ENCODE data around the gene ECD. TPM values are rescaled to one million over a fixed set of nuclear protein-coding genes. Genes with fewer than 3 reads are reported as not detected.
"Not testable (repeated sequence)": the region's sequence is repeated elsewhere in the genome, so short reads cannot be mapped to it uniquely, and the experiment has no call there.

ECD gene
- total RNA-seq, 1 donor from 2014 or later: 17.0 TPM

DNA sequence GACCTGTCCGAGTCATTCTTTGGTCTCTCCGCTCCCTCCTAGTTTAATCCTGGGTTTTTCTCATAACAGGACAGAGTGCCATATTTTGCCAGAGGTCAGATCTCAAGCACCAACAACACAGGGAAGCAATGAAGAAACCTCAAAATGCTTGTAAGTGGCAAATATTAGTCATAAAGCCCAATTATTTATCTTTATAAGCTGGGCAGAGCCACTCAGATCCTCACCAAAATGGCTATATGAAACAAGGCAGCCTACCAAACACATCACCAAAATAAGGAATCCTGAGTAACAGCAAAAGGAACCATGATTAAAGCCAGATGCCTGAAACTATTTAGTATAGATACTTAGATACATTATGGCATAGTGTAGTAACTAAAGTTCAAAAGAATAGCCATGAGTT, 4.7 kb downstream of the ECD start:
- intact Hi-C loops (cut with DNase I): no loop called here
- DNase-seq (ENCODE audit: low spot score): no peak

DNA sequence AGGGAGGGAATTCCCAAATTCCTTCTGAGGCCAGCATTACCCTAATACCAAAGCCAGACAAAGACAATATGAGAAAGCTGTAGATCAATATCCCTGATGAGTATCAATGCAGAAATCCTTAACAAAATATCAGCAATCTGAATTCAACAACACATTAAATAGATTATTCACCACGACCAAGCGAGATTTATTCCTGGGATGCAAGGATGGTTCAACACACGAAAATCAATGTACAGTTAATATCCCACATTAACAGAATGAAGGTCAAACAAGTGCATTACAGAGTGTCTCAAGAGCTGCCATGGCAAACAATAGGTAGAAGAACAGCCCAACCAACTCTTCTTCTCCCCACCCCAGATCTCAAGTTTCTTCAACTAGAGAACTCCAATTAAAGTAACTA, 6.1 kb downstream of the ECD start:
- intact Hi-C loops (cut with DNase I): no loop called here
- DNase-seq (ENCODE audit: low spot score): no peak

DNA sequence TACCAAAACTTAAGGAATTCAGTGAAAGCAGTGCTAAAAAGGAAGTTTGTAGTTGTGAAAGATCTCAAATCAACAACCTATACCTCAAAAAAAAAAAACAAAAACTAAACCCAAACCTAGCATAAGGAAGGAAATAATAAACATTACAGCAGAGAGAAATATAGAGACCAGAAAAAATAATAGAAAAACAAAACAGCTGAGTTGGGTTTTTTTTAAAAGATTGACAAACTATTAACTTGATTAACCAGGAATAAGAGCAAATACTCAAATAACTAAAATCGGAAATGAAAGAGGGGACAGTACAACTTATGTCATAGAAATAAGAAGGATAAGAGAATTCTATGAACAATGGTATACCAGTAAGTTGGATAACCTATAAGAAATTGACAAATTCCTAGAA, 6.7 kb downstream of the ECD start:
- no peak for DNase-seq (ENCODE audit: low spot score)
- intact Hi-C loops (cut with DNase I): no loop called here

DNA sequence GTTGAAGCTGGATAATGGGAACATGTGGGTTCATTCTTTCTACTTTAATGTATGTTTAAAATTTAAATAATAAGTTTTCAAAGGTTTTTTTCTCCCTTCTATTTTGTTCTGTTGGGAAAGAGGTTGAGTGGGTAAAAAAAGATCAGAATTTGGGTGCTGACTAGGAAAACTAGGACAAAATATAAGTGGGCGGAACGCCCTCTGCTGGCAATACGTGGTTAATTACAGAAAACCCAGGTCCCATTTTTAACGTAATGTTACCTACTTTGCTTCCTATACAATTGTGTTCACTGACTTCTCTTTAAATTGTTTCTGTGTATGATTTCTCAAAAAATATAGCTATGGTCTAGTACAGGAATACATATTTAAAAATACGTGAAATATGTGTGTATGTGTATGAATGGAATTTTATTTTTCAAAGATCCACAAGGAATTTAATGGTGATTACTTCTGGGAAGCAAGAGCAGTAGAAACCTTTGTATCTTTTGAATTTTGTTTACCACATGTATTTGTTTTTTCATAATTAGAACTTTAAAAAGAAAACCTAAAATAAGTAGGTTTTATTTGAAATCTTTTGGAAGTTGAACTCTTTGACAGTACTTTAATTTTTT, 8.7 kb downstream of the ECD start:
- no peak for DNase-seq (ENCODE audit: low spot score)
- intact Hi-C loops (cut with DNase I): loop anchor here (10.0 kb wide), 1 partner anchor 794 kb away; no protein-coding TSS in a partner anchor

DNA sequence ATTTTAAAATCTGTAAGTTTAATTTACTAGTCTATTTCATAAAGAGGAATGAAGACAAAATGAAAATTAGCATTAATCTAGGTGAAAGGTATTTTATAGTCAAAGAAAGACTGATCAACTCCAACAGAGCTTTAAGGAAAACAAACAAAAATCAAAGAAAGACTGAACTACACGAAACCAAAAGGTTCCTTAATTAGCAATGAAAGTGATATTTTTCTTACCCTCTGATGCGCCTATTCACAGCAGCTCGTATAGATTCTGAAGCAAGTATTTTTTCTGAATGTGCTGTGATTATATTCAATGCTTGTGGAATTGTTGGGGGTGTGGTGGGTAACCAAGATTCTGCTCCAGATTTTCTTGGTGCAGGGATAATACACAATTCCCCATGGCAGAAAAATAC, 11.8 kb downstream of the ECD start:
- DNase-seq (ENCODE audit: low spot score): no peak
- intact Hi-C loops (cut with DNase I): loop anchor here (10.0 kb wide), 1 partner anchor 791 kb away; no protein-coding TSS in a partner anchor

DNA sequence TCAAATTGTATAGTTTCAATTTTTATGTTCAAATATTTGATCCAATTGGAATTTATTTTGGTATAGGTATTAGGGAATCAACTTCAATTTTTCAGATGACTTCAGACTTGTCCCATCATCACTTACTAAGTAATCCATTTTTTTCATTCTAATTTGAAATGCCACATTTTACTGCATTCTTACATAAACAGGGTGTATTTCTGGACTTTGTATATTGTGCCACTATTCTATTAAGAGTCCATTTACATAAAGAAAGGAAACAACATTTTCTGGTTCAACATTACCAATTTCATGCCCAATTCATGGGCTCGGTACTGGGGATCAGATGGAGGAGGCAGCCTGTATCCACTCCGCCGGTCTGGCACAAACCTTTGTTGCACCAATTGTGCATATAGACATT, 15.8 kb downstream of the ECD start:
- intact Hi-C loops (cut with DNase I): loop anchor here (10.0 kb wide), 1 partner anchor 787 kb away; no protein-coding TSS in a partner anchor
- no peak for DNase-seq (ENCODE audit: low spot score)

DNA sequence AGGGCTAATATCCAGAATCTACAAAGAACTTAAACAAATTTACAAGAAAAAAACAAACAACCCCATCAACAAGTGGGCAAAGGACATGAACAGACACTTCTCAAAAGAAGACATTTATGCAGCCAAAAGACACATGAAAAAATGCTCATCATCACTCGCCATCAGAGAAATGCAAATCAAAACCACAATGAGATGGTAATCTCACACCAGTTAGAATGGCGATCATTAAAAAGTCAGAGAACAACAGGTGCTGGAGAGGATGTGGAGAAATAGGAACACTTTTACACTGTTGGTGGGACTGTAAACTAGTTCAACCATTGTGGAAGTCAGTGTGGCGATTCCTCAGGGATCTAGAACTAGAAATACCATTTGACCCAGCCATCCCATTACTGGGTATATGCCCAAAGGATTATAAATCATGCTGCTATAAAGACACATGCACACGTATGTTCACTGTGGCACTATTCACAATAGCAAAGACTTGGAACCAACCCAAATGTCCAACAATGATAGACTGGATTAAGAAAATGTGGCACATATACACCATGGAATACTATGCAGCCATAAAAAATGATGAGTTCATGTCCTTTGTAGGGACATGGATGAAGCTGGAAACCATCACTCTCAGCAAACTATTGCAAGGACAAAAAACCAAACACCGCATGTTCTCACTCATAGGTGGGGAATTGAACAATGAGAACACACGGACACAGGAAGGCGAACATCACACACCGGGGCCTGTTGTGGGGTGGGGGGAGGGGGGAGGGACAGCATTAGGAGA, 17.0 kb downstream of the ECD start:
- intact Hi-C loops (cut with DNase I): loop anchor here (10.0 kb wide), 1 partner anchor 786 kb away; no protein-coding TSS in a partner anchor
- not testable (repeated sequence) for DNase-seq (ENCODE audit: low spot score)

DNA sequence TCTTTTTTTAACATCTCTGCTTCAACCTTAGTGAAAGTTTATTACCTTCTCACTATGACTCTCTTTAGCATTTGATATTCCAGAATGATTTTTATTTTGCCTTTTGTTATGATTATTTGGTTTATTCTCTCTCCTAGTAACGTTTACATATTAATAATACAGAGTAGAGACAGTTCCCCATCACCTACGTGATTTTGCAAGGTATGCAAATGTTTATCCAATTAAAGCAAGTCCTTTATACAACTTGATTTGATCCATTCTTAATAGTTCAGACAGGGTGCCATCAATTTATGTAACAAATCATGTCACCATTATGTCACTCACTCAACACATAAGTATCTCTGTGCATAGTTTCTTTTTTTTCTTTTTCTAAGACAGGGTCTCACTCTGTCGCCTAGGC, 26.2 kb downstream of the ECD start:
- DNase-seq (ENCODE audit: low spot score): no peak
- intact Hi-C loops (cut with DNase I): no loop called here

DNA sequence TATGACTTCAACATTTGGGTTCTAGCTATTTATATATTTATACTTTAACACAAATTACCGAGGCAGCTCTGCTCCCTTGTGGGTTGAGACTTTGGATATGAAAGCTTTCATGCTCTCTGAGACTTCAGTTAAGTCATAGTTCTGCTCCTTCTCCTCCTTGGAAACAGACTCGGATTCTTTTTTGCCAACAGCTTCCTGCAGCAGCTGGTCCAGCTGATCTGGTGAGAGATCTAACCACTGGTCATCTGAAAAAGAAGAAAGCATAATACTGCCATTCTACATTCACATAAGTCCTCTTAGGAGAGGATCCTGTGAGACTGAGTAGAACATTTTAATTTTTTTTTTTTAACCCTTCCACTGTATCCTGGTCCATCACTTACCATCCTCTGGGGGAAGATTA, 28.6 kb downstream of the ECD start:
- DNase-seq (ENCODE audit: low spot score): no peak
- intact Hi-C loops (cut with DNase I): no loop called here

DNA sequence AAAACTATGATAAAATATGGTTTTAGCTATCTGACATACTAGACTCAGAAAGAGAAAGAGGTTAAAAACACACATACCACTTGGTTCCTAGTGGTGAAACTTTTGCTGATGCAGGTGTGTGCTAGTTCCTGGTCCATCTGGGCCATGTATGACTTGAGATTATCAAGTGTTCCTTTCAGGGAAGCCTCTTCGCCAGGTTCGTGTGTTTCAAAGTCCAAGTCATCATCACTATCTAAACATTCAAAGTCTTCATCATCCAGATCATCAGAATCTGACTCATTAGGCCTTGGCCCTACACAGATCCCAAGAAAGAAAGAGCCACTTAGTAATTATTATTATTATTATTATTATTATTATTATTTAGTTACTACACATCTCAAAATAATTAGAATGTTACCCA, 31.2 kb downstream of the ECD start:
- DNase-seq (ENCODE audit: low spot score): no peak
- intact Hi-C loops (cut with DNase I): no loop called here

DNA sequence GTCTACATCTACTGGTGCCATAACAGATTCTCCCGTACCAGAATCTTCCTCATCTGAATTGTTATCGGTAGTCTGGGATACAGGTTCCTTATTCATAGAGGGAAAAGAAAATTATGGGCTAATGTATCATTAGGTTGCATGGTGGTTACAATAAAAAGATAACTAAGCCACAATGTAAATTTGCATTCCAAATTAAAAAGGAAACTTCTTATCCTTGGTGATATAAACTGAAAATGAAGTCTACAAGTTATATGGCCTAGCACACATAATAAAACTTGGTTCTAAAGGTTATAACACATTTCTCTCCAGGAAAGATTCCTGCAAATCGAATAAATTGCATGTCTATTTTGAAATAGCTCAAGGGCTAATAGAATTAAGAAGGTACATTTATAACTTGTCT, 33.1 kb downstream of the ECD start:
- no peak for DNase-seq (ENCODE audit: low spot score)
- intact Hi-C loops (cut with DNase I): no loop called here

DNA sequence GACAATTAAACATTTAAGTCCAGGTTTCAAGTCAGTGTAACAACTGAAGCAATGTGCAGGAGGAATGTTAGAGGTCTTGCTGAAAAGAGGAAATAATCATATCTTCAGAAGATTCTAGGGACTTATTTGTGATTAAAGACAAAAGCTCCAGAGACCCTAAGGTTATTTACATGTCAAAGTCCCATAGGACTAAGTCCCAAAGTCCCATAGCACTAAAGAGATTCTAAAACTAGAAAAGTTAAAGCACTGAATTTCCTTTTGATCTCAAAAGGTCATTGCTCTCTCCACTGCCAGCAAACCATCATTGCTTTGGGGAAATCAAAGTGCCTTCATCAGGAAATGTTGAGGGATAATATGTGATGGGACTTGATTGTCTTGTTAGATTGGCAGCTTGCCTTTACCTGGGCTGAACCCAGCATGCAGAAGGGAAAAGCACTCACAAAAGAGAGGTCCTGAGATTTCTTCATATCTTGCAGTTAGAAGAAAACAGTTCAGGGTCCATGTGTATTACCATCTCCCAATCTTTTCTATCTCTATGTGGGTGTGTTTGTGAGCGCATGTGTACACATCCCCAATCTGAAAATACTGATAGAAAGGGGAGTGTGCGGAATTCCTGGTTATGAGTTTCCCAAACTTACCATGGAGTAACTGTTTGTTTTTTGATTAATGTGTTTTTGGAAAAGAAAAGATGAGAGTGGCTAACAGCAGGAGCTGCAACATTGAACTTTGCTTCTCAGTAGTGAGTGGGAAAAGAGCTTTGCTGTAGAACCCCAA, 35.7 kb downstream of the ECD start:
- intact Hi-C loops (cut with DNase I): no loop called here
- no peak for DNase-seq (ENCODE audit: low spot score)

DNA sequence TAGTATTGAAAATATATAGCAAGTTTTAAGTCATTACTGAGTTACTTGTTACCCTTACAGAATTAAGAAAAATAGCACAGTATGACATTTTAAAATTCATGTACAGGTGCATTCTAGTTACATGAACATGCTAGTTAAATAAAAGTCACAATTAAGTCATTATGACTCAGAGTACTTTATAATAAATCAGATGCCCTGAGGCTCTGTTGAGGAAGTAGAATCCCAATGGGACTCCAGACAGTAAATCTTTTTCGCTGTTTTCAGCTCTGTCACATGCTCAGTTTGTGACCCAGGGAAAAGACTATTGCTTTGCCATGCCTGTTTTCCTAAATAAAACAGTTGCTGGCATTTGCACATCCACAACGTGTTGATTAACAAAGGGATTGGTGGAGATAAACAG, 36.5 kb downstream of the ECD start:
- intact Hi-C loops (cut with DNase I): no loop called here
- DNase-seq (ENCODE audit: low spot score): no peak

DNA sequence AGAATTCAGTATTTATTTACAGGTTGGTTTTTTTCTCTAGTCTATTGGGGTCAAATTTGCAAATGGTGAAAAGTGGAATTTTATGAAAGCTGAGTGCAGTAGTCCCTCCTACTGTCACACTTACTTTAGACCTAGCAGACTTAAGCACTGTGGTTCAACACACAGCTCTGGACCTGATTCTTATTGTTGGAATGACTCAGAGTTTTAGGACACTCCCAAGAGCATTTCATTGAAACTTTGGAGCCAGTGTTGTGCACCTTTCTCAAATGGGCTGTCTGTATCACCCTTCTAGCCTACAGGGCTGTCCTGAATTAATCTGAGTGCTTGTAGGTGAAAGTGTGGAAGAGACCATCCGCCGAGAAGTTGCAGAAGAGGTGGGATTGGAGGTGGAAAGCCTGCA, 41.5 kb downstream of the ECD start:
- intact Hi-C loops (cut with DNase I): no loop called here
- no peak for DNase-seq (ENCODE audit: low spot score)

DNA sequence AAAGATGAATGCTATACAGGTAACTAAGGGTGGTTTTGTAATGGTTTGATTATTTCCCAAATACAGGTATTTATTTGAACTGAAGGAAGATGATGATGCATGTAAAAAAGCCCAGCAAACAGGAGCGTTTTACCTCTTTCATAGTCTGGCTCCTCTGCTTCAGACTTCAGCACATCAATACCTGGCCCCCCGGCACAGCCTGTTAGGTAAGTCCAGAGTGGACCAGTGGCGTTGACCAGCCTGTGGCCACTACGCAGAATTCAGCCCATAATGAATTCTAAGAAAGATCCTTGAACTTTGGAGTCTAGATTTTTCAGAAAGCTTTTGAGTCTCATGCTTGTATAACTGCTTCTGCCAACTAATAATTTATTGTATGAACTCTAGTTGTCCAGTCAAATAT, 47.9 kb downstream of the ECD start:
- intact Hi-C loops (cut with DNase I): no loop called here
- DNase-seq (ENCODE audit: low spot score): no peak

DNA sequence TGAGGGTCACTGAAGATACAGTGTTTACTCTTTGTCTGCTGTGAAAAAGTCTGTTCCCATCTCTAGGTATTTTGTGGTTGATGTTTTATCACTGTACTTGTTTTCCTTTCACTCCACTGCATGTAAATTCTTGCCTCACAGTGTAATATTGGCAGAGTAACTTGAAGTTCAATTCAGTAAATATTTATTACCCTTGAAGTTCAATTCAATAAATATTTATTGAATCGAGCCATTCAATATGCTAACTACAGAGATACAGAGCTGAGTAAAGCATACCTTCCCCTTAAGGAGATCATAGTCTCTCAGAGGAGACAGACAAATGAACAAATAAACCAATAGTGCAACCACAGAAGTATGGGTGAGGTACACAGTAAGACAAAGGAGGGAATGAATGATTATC, 48.4 kb downstream of the ECD start:
- intact Hi-C loops (cut with DNase I): no loop called here
- no peak for DNase-seq (ENCODE audit: low spot score)

DNA sequence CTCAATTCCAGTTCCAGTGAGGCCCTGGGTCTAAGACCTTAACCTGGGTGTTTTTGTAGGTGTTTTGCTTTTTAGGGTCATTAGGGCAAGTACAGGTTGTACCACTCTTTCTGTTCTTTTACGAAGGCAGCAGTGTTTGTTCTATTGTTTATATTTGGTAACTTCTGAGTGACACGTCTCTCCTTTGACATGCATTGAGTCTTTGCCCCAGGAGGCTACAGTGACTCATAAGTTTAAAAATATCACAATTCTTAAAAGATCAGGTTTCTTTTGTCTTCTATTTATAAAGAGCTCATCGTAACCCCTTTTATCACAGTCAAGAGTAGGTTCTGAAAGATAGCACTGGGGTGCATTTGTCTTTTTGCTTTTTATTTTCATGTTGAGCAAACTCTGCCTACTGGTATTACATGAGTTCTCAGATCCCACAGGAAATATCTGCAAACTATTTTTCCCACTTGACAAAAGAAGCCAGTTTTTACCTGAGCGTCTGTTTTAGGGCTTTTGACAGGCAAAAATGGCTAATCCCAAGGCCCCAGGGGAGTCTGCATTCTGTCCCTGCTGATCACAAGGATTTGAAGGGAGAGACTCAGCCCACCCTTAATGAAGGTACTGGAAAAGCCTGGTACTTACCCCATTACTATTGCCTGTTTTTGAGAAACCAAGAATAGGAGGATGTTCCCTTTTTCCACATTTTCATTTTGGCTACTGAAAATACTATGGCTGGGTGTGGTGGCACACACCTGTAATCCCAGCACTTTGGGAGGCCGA, 49.6 kb downstream of the ECD start:
- intact Hi-C loops (cut with DNase I): no loop called here
- no peak for DNase-seq (ENCODE audit: low spot score)

DNA sequence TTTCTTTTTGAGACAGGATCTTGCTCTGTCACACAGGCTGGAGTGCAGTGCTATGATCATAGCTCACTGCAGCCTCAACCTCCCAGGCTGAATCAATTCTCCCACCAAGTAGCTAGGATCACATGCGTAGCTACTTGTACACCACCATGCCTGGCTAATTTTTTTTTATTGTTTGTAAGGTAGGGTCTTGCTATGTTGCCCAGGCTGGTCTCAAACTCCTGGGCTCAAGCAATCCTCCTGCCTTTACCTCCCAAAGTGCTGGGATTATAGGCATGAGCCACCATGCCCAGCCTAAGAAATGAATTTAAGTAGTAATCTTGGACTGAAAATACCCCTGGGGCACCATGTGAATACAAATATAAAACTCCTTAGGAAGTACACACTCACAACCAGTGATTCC, 51.8 kb downstream of the ECD start:
- intact Hi-C loops (cut with DNase I): no loop called here
- DNase-seq (ENCODE audit: low spot score): no peak

DNA sequence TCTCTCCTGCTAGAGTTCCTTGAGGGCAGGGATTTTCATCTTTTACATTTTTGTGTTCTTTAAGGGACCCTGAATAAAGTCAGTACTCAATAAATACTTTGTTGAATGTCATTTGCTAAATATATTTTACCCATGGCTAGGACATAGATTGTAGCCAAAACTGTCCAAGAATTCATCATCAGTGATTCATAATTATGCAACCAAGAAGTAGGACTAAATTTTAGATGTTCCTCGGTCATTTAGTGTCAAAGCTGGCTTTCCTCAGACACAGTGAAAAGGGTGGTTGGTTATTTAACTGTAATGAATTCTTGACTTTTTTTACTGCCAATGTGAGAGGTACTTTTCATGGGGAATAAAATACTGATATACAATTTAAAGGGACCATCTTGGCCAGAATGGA, 54.3 kb downstream of the ECD start:
- intact Hi-C loops (cut with DNase I): loop anchor here (5.0 kb wide), 1 partner anchor 54 kb away; the partner anchor contains the start of genes ECD and FAM149B1
- DNase-seq (ENCODE audit: low spot score): no peak

DNA sequence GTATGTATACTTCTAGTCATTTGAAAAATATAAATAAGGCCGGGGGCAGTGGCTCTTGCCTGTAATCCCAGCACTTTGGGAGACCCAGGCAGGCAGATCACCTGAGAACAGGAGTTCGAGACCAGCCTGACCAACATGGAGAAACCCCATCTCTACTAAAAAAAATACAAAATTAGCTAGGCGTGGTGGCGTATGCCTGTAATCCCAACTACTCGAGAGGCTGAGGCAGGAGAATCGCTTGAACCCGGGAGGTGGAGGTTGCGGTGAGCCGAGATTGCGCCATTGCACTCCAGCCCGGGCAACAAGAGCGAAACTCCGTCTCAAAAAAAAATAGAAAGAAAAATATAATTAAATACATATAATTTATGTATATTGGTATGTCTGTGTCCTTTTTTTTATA, 55.8 kb downstream of the ECD start:
- intact Hi-C loops (cut with DNase I): loop anchor here (5.0 kb wide), 1 partner anchor 55 kb away; the partner anchor contains the start of genes ECD and FAM149B1
- not testable (repeated sequence) for DNase-seq (ENCODE audit: low spot score)
